KMS-11 (cell line): Measurements from ENCODE around the gene BBIP1.

Experiments used
- H2AFZ ChIP-seq: fragments of 200-600 bp; sonication (generic); 2 replicates; pipeline ENCODE4 v1.6.1; 2016; ENCODE audit warnings: antibody characterized with exemption, mixed run types, low read depth
- H3K27ac ChIP-seq: fragments of 200-600 bp; sonication (generic); 2 replicates; pipeline ENCODE4 v1.6.1; 2016; ENCODE audit warnings: mild to moderate bottlenecking, mixed run types
- H3K27me3 ChIP-seq: fragments of 200-600 bp; sonication (generic); 2 replicates; pipeline ENCODE4 v1.6.1; 2017; ENCODE audit warnings: mild to moderate bottlenecking, low read depth, mixed run types, moderate library complexity; ENCODE audit not compliant: insufficient read depth
- H3K36me3 ChIP-seq: fragments of 200-600 bp; sonication (generic); 2 replicates; pipeline ENCODE4 v1.6.1; 2017; ENCODE audit warnings: mild to moderate bottlenecking, mixed run types; ENCODE audit not compliant: insufficient read depth
- H3K4me1 ChIP-seq: fragments of 200-600 bp; sonication (generic); 2 replicates; pipeline ENCODE4 v1.6.1; 2016; ENCODE audit warnings: mild to moderate bottlenecking, low read depth, mixed run types; ENCODE audit not compliant: poor library complexity, severe bottlenecking
- H3K4me2 ChIP-seq: fragments of 200-600 bp; sonication (generic); 2 replicates; pipeline ENCODE4 v1.7.0; 2016; ENCODE audit warnings: mild to moderate bottlenecking, mixed run types
- H3K4me3 ChIP-seq: fragments of 200-600 bp; sonication (generic); IDR thresholded peaks from 2 replicates; pipeline ENCODE4 v1.6.1; 2017; ENCODE audit warnings: low read depth, low read length, mixed read lengths; ENCODE audit not compliant: insufficient read depth
- H3K79me2 ChIP-seq: fragments of 200-600 bp; sonication (generic); 2 replicates; pipeline ENCODE4 v1.6.1; 2016; ENCODE audit warnings: low read depth, mixed run types; ENCODE audit not compliant: insufficient read depth
- H3K9ac ChIP-seq: fragments of 200-600 bp; sonication (generic); 2 replicates; pipeline ENCODE4 v1.6.1; 2016; ENCODE audit warnings: mild to moderate bottlenecking, mixed run types
- H4K20me1 ChIP-seq: fragments of 200-600 bp; sonication (generic); 2 replicates; pipeline ENCODE4 v1.6.1; 2016; ENCODE audit warnings: mild to moderate bottlenecking, mixed run types; ENCODE audit not compliant: insufficient read depth
- CTCF ChIP-seq: fragments of 200-600 bp; sonication (generic); conservative IDR thresholded peaks from 2 replicates; pipeline ENCODE4 v1.6.1; 2017; ENCODE audit warnings: low read depth, mild to moderate bottlenecking, antibody characterized with exemption, low read length, moderate library complexity, mixed read lengths

The BBIP1 gene

GRCh38 chr10:110880012-110880411, 39.0 kb downstream of the BBIP1 start:
- no peaks in the 10 kb centered on the region for H4K20me1 ChIP-seq
- no peaks in the 10 kb centered on the region for H3K36me3 ChIP-seq
- no peak overlapping the region for H3K9ac ChIP-seq
- H3K4me2 ChIP-seq: no peak overlapping the region
- H3K27me3 ChIP-seq: no peaks in the 10 kb centered on the region
- no peak for TF ChIP-seq CTCF
- no peak overlapping the region for H2AFZ ChIP-seq
- H3K27ac ChIP-seq: no peak overlapping the region
- no peaks in the 10 kb centered on the region for H3K79me2 ChIP-seq
- peaks cover 41% of the 10 kb centered on the region for H3K4me1 ChIP-seq
- H3K4me3 ChIP-seq: no peak overlapping the region

- TF ChIP-seq CTCF: no peak
- Histone ChIP-seq H3K4me3 (no peak overlapping the region), H3K79me2 (peaks cover 12% of the 10 kb centered on the region; the same call in 1 of the 2 replicates), H3K27ac (no peak overlapping the region), H2AFZ (no peak overlapping the region), H3K9ac (no peak overlapping the region), H4K20me1 (no peaks in the 10 kb centered on the region), H3K36me3 (no peaks in the 10 kb centered on the region), H3K4me2 (no peak overlapping the region), H3K27me3 (no peaks in the 10 kb centered on the region), H3K4me1 (peaks cover 21% of the 10 kb centered on the region)
Observed at GRCh38 chr10:110876788-110877187, 42.2 kb downstream of the BBIP1 start.

GRCh38 chr10:110876000-110876399, 43.0 kb downstream of the BBIP1 start:
- no peaks in the 10 kb centered on the region for H3K27me3 ChIP-seq
- no peak overlapping the region for H3K9ac ChIP-seq
- no peak overlapping the region for H3K27ac ChIP-seq
- H3K79me2 ChIP-seq: peaks cover 12% of the 10 kb centered on the region; the same call in 1 of the 2 replicates
- H3K4me1 ChIP-seq: peaks cover 21% of the 10 kb centered on the region
- no peak overlapping the region for H3K4me3 ChIP-seq
- no peak overlapping the region for H2AFZ ChIP-seq
- H4K20me1 ChIP-seq: no peaks in the 10 kb centered on the region
- no peaks in the 10 kb centered on the region for H3K36me3 ChIP-seq
- no peak overlapping the region for H3K4me2 ChIP-seq
- TF ChIP-seq CTCF: no peak

- Histone ChIP-seq H3K4me3 (no peak overlapping the region), H3K79me2 (peaks cover 12% of the 10 kb centered on the region; the same call in 1 of the 2 replicates), H4K20me1 (no peaks in the 10 kb centered on the region), H3K4me2 (no peak overlapping the region), H2AFZ (no peak overlapping the region), H3K27me3 (no peaks in the 10 kb centered on the region), H3K36me3 (no peaks in the 10 kb centered on the region), H3K4me1 (peaks cover 26% of the 10 kb centered on the region), H3K9ac (no peak overlapping the region), H3K27ac (no peak overlapping the region)
- TF ChIP-seq CTCF: no peak
Observed at GRCh38 chr10:110873951-110874350, 45.0 kb downstream of the BBIP1 start.
